Breast epithelium (tissue), 4 donors: ENCODE measurements around the gene LPP. TPM values are rescaled to one million over a fixed set of nuclear protein-coding genes. Genes with fewer than 3 reads are reported as not detected.

Experiments
- DNase-seq, 2 donors: peaks; one replicate each; pipeline ENCODE4 v3.0.0-alpha.2; 2019; ENCODE audit warnings: low spot score in 2 of 2
- H3K27ac ChIP-seq, 2 donors: fragments of 200-600 bp; sonication (generic) in 1 of 2; one replicate each; pipeline ENCODE4 v1.5.1; 2016 to 2019; ENCODE audit warnings: mild to moderate bottlenecking in 1 of 2
- H3K27me3 ChIP-seq, 2 donors: fragments of 200-600 bp; sonication (generic) in 1 of 2; one replicate each; pipeline versions ENCODE4 v1.5.1 to v1.6.0; 2017 to 2019; ENCODE audit warnings: control low read depth in 1 of 2, mild to moderate bottlenecking in 1 of 2
- H3K36me3 ChIP-seq: fragments of 200-600 bp; one replicate; pipeline ENCODE4 v1.5.1; 2019
- H3K4me1 ChIP-seq, 2 donors: fragments of 200-600 bp; sonication (generic); one replicate each; pipeline ENCODE4 v1.5.1; 2016 to 2019; ENCODE audit warnings: control low read depth in 1 of 2
- H3K4me3 ChIP-seq, 3 donors: fragments of 200-600 bp; sonication (generic); 1 replicate in 2 of 3; 2 replicates in 1 of 3; pipeline ENCODE4 v1.5.1; 2016 to 2019; ENCODE audit warnings: mild to moderate bottlenecking in 3 of 3, moderate library complexity in 2 of 3
- H3K9me3 ChIP-seq, 2 donors: fragments of 200-600 bp; sonication (generic) in 1 of 2; one replicate each; pipeline ENCODE4 v1.5.1; 2016 to 2019; ENCODE audit warnings: control low read depth in 1 of 2
- CTCF ChIP-seq, 3 donors: fragments of 450-650 bp; IDR thresholded peaks; one replicate each; pipeline ENCODE4 v1.5.1; 2016 to 2017; ENCODE audit warnings: antibody characterized with exemption in 3 of 3, mild to moderate bottlenecking in 3 of 3, moderate library complexity in 3 of 3
- POLR2A ChIP-seq: fragments of 450-650 bp; IDR thresholded peaks from one replicate; pipeline ENCODE4 v1.6.1; 2016; ENCODE audit warnings: antibody characterized with exemption, mild to moderate bottlenecking, moderate library complexity
- POLR2AphosphoS5 ChIP-seq, 3 donors: sonication (generic); formaldehyde crosslinking; IDR thresholded peaks; one replicate each; pipeline ENCODE4 v1.6.1; 2017; ENCODE audit warnings: antibody characterized with exemption in 3 of 3
- intact Hi-C: fragments of 100-400 bp; cut with DNase I; formaldehyde crosslinking; loops from one replicate; pipeline ENCODE4 v1.15.1; 2023; ENCODE audit warnings: low total_unique reads
- total RNA-seq, 3 donors: library from RNA; depleted of rRNA; stranded (reverse); fragments of >200 nt; gene quantifications; one replicate each; pipeline ENCODE4 v1.1.0, GENCODE V29; 2016

LPP gene
- total RNA-seq, 3 donors from 2014 or later, result 135 to 183 (median 147) TPM

- Histone ChIP-seq H3K4me3 (no peak overlapping the region), H3K4me1 (no peaks in the 10 kb centered on the region), H3K27ac (peak overlapping the region; percentile 26 to 58), H3K36me3 (no peaks in the 10 kb centered on the region), H3K27me3 (no peaks in the 10 kb centered on the region), H3K9me3 (no peaks in the 10 kb centered on the region)
- DNase-seq, result no peak
- intact Hi-C loops, result no loop called here
- TF ChIP-seq CTCF (IDR thresholded peaks at IDR 0.05) (no peak), POLR2A (no peak), POLR2AphosphoS5 (IDR thresholded peaks at IDR 0.05) (no peak)
Measured at GRCh38 chr3:188673646-188674186, 519.8 kb downstream of the LPP start.

GRCh38 chr3:188674595-188674994 lies 520.6 kb downstream of the LPP start:
- intact Hi-C loops, result no loop called here
- no peak overlapping the region for H3K4me3 ChIP-seq
- no peaks in the 10 kb centered on the region for H3K36me3 ChIP-seq
- no peak for TF ChIP-seq CTCF (IDR thresholded peaks at IDR 0.05)
- no peak for TF ChIP-seq POLR2A
- TF ChIP-seq POLR2AphosphoS5 (IDR thresholded peaks at IDR 0.05), result no peak
- no peak for DNase-seq
- no peaks in the 10 kb centered on the region for H3K27me3 ChIP-seq
- H3K27ac ChIP-seq, result peak overlapping the region in 1 of 2 donors; percentile 44
- no peaks in the 10 kb centered on the region for H3K9me3 ChIP-seq
- H3K4me1 ChIP-seq, result no peaks in the 10 kb centered on the region

DNA sequence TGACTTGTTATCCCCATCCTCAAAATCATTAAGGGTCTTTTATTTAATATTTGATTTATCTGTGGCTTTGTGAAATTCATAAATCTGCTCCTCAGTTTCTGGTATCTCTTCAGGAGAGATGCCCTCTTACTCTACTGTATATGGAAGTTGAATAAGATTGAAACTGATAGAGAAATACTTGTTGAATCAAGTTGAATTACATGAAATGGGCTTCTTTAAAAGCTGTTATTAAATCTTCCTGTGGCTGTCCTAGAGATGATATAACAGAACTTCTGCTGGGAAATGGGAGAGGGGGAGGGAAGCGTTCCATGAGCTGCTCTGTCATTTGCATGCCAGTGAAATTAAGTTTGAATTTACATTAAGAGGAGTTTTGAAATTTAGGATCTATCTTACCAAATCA lies 523.4 kb downstream of the LPP start:
- Histone ChIP-seq H3K4me1 (no peaks in the 10 kb centered on the region), H3K27ac (no peak overlapping the region), H3K27me3 (no peaks in the 10 kb centered on the region), H3K4me3 (no peak overlapping the region), H3K9me3 (no peaks in the 10 kb centered on the region), H3K36me3 (no peaks in the 10 kb centered on the region)
- TF ChIP-seq CTCF (IDR thresholded peaks at IDR 0.05) (no peak), POLR2AphosphoS5 (IDR thresholded peaks at IDR 0.05) (no peak), POLR2A (no peak)
- intact Hi-C loops, result no loop called here
- no peak for DNase-seq

GRCh38 chr3:188680189-188680588 lies 526.2 kb downstream of the LPP start:
- no peaks in the 10 kb centered on the region for H3K4me1 ChIP-seq
- H3K27me3 ChIP-seq, result no peaks in the 10 kb centered on the region
- no peak for DNase-seq
- intact Hi-C loops, result no loop called here
- peak overlapping the region; percentile 71 to 75 for H3K27ac ChIP-seq
- peak overlapping the region in 1 of 3 donors; percentile 14 for H3K4me3 ChIP-seq
- H3K9me3 ChIP-seq, result no peaks in the 10 kb centered on the region
- no peaks in the 10 kb centered on the region for H3K36me3 ChIP-seq
- TF ChIP-seq CTCF (IDR thresholded peaks at IDR 0.05) (no peak), POLR2AphosphoS5 (IDR thresholded peaks at IDR 0.05) (no peak), POLR2A (no peak)

GRCh38 chr3:188680605-188681004 lies 526.6 kb downstream of the LPP start:
- Histone ChIP-seq H3K4me1 (no peaks in the 10 kb centered on the region), H3K4me3 (no peak overlapping the region), H3K27me3 (no peaks in the 10 kb centered on the region), H3K9me3 (no peaks in the 10 kb centered on the region), H3K27ac (peak overlapping the region; percentile 71 to 75), H3K36me3 (no peaks in the 10 kb centered on the region)
- TF ChIP-seq CTCF (IDR thresholded peaks at IDR 0.05) (no peak), POLR2AphosphoS5 (IDR thresholded peaks at IDR 0.05) (no peak), POLR2A (no peak)
- DNase-seq, result no peak
- intact Hi-C loops, result no loop called here
